Measurements from ENCODE around the gene FAM163A.
"Not testable (repeated sequence)": the region's sequence is repeated elsewhere in the genome, so short reads cannot be mapped to it uniquely, and the experiment has no call there.

FAM163A gene

DNA sequence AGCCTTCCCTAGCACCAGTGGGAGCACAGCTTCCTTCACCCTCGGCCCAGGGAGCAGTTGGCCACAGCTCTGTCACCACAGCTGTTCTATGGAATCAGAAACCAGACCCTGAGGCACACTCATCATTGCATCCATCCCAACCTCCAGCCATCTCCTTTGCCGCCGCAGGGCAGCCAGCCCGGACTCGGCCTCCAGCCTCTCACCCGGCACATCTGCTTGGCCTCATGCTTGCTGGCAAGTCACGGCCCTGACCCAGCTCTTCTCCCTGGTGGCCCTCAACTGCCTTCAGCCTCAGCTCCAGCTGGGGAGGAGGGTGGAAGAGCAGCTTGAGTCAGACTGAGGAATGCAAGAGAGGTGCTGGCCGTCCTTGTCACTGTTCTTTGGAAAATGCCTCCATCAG, 74.7 kb downstream of the FAM163A start:
- FAIRE-seq: no peak

DNA sequence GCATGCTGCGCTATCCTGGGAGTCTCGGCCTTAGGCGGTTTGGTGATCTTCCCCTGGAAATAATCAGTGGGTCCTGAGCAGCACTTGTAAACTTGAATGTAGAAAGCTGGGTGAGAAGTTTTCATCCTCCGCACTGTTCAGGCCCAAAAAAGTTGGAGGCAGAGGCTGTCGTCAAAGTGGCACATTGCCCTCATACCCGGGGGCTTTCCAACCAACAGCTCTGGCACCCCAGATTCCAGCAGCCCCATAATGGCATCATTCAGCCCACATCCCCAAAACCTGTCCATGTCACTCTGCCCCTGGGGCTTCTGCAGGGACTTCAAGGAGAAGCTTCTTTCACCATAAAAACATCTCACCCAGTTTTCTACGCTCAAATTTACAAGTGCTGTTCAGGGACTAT, 75.2 kb downstream of the FAM163A start:
- FAIRE-seq: no peak

DNA sequence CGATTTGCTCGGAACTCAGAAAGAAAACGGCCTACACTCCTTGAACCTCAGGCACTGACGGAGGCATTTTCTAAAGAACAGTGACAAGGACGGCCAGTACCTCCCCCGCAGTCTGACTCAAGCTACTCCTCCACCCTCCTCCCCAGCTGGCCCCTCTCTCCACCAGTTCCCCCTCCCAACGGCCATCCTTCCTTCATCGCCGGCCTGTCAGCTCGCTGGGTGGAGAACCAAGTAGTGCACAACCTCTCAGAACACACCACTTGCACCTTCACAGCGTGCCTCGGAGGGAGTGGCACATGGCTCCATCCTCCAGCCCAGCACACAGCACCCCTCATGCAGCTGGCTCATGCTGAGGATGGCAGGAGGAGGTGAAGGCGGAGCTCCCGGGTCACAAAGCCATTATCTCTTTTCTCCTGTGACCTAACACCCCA, 75.7 kb downstream of the FAM163A start:
- FAIRE-seq: no peak

GRCh38 chr1:179820226-179820970, 77.3 kb downstream of the FAM163A start:
- no peak for FAIRE-seq

DNA sequence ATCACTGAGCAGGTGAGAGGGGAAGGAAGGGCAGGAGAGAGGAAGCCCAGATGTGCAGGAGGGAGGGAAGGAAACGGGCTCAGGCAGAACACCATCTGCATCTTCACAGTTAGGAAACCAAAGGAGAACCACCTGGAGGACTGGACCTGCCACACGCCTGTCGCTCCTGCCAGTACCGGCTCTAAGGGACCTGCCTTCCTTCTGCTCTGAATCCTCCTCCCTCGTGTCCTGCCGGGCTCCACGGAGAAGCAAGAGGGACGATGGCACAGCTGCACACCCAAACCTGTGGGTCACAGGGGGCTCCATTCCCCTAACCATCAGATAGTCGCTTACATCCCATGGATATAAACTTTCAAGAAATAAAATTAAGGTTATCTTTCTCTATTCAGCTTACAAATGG, 78.4 kb downstream of the FAM163A start:
- no peak for FAIRE-seq

- no peak for FAIRE-seq
Observed at GRCh38 chr1:179822065-179822464, 79.0 kb downstream of the FAM163A start.

DNA sequence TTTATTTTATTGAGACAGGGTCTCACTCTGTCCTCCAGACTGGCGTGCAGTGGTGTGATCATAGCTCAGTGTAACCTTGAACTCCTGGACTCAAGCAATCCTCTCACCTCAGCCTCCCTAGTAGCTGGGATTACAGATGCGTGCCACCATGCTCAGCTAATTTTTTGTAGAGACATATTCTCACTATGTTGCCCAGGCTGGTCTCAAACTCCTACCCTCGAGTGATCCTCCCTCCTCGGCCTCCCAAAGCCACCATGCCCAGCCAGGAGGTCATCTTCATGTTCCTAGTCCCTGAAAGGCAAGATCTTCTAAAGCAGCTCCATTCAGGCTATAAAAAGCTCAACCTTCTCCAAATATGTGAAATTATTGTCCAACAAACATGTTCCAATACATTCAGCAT, 80.6 kb downstream of the FAM163A start:
- FAIRE-seq: no peak

- no peak for FAIRE-seq
Observed at GRCh38 chr1:179824265-179824664, 81.2 kb downstream of the FAM163A start.

DNA sequence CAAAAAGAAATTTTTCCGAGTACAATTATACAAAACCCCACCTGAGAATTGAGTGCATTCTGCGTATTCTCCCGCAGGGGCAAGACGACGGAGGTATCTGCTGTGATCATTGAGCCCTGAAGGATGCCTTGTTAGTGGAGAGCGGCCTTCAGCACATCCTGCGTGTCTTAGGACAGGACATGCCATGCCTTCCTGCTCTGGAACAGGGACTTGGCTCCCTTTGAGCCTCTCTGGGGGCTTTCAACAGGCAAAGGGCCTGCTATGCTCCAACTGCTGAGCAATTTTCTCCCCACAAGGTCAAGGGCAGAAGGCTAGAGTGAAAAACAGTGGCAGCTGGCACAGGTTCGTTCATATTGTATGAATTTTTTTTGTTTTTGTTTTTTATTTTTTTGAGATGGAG, 82.1 kb downstream of the FAM163A start:
- FAIRE-seq: no peak

GRCh38 chr1:179825798-179826460, 82.8 kb downstream of the FAM163A start:
- no peak for FAIRE-seq

DNA sequence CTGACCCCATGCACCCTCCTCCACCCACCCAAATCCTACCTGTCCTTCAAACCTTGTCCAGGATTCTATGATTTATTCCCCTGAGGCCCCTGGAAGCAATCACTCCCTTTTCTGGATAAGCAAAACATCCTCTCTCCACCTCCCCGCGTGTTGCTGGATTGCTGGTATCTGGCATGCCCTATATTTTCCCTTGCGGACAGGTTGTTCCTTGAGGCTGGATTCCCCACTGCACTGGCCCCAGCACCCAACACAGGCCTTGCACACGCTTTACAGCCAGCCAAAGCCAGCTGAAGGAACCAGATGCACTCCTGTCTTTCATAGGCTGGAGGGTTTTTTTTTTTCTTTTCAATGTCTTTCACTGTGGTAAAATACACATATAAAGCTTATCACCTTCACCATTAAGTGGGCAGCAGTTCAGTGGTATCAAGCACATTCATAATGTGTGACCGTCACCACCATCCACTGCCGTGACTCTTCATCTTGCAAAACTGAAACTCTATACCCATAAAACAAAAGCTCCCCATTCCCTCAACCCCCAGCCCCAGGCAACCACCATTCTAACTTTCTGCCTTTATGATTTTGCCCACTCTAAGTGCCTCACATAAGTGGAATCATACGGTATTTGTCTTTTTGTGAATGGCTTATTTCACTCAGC, 83.7 kb downstream of the FAM163A start:
- FAIRE-seq: no peak

- no peak for FAIRE-seq
Observed at GRCh38 chr1:179828554-179829110, 85.5 kb downstream of the FAM163A start.

DNA sequence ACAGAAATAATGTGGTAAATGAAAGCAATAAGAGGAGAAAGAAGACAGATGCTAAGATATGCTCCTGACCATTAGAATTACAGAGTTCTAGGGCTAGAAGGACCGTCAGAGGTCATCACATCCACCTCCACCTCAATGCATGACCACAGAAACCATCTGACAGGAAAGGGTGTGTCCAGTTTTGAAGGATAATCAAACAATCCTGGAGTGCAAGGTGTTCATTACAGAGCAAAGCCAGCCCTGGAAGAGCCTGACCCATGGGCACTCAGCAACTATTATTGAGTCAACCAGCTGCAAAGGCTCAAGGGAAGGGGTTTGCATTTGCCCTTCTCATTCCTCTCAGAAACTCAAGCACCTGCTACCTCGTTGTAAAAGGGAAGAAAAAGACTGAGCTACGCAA, 88.1 kb downstream of the FAM163A start:
- FAIRE-seq: no peak

- no peak for FAIRE-seq
Observed at GRCh38 chr1:179831852-179832699, 89.0 kb downstream of the FAM163A start.

GRCh38 chr1:179836686-179837445, 93.8 kb downstream of the FAM163A start:
- not testable (repeated sequence) for FAIRE-seq

DNA sequence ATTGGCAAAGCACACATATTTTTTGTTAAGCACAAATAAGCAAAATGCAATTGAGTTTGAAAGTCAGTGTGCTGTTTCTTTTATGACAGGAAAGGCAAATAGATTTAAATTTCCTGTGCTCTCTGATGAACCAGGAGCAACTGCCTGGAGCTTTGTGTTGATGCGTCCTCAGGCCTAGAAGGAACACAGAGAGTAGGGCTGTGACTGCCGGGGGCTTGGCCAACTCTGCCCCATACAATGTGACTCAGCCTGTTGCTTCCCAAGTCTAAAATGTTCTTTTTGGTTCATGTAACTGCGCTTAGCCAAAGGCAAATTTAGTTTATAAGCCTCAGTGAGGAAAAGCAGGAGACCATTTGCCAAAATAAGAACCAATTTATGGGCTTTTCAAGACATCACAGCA, 97.0 kb downstream of the FAM163A start:
- no peak for FAIRE-seq

DNA sequence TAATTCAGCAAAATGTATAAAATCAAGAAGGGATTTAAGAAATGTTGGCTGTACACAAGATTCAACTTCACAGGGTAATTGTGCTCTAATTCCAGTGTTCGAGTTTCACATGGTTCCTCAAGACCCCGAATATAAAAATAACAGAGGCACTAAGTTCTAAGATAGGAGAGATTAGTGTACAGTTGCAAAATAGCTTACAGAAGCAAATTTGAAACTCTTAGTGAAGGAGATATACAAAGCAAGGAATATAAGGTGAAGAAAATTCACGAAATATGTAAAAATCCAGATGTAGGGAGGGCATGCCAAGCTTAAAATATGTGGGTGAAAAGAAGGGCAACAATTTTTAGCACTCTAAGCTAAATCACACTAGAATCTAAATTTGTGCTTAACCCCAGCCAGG, 105.1 kb downstream of the FAM163A start:
- FAIRE-seq: no peak

DNA sequence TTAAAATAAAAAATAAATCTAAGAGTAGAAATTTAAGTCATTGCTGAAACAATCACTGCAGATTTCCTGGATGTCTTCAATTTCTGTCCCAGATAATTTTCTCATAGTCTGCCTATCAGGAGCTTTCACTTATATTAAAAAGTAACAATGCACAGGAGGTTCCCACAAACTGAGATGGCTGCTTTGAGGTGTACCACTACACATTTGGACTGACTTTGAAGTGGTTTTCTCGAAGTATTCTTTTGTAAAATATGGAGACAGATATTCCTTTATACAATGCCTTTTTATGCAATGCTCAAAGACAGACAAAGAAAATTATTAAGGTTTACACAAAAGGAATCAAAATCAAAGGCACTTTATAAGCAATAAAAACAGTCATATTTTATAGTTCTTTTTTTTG, 110.0 kb downstream of the FAM163A start:
- no peak for FAIRE-seq

DNA sequence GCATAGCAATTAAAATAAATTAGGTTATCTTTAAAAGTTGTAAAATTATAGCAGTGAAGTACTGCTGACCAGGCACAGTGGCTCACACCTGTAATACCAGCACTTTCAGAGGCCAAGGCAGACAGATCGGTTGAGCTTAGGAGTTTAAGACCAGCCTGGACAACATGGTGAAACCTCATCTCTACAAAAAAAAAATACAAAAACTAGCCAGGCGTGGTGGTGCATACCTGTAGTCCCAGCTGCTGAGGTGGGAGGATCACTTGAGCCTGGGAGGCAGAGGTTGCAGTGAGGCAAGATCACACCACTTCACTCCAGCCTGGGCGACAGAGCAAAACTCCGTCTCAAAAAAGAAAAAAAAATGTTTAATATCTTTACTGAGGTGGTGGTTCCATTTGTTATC, 112.7 kb downstream of the FAM163A start:
- not testable (repeated sequence) for FAIRE-seq

- FAIRE-seq: no peak
Observed at GRCh38 chr1:179856296-179856695, 113.2 kb downstream of the FAM163A start.

- no peak for FAIRE-seq
Observed at GRCh38 chr1:179857009-179857408, 113.9 kb downstream of the FAM163A start.

DNA sequence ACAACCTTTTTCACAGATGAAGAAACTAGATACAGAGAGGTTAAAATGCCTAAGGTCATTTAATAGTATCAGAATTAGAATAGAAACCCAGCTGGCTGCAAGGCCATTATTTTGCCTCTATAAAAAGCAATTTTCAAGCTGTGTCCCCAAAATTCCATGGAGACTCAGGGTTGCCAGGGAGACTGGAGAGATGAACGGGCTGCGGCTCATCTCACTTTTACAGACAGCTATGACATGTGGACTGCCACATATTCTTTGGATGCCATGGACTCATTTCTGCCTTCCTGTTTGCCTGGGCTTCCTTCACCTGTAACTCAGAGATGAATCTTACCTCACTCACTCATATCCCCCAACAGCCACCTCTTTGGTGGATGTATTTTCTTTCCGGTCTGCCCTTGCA, 117.6 kb downstream of the FAM163A start:
- no peak for FAIRE-seq

Data from G401.6 (cell line).